M059J (cell line): ENCODE measurements around the gene KRT72. TPM values are rescaled to one million over a fixed set of nuclear protein-coding genes. Genes with fewer than 3 reads are reported as not detected.
A peak's percentile ranks its signal among the peaks of the same experiment; 100 is the strongest.

ENCODE experiments used
- DNase-seq: peaks from one replicate; pipeline ENCODE4 v3.0.0-alpha.2; 2012; ENCODE audit warnings: low read depth
- total RNA-seq: library from RNA; depleted of rRNA; stranded (reverse); fragments of >200 nt; shearing (Covaris generic); gene quantifications from 2 replicates; pipeline ENCODE4 v1.2.3, GENCODE V29; 2014; rRNA removed

The KRT72 gene
- total RNA-seq, 1 experiment from 2014 or later = not detected

DNA sequence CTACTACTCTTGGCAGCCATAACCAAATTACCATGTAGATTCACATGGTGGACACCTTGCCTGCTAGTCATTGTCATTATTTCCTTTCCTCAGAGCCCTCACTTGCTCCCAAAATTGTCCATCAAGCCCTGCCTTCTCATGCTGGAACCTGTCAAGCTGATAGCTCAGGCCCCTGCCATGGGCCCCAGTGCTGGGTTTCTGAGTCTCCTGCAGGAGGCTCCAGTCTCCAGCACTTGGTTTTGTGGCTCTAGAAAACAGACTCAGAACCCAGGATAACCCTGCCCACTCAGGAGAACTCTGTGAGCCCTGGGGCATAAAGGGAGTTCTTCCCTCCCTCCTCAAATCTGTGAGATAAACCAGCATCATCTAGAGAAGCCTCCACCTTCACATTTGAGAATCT is 59.1 kb downstream of the KRT72 start:
- DNase-seq = no peak

DNA sequence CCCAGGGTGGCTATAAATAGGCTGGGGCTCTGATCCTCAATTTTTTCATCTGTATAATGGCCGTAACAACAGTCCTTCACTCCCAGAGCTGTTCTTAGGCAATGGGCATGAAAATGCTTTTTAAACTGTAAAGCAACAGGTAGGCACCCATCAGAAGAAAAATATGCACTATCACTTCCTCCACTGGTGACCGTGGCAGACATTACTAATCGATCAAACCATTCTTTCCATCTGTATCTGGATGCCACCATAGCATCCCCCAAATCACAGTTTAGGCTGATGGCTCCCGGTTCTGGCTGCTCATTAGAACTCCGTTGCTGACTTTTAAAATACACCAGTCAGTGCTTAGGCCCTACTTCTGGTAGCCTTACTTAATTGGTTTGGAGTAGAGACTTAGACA is 59.6 kb downstream of the KRT72 start:
- no peak for DNase-seq

DNA sequence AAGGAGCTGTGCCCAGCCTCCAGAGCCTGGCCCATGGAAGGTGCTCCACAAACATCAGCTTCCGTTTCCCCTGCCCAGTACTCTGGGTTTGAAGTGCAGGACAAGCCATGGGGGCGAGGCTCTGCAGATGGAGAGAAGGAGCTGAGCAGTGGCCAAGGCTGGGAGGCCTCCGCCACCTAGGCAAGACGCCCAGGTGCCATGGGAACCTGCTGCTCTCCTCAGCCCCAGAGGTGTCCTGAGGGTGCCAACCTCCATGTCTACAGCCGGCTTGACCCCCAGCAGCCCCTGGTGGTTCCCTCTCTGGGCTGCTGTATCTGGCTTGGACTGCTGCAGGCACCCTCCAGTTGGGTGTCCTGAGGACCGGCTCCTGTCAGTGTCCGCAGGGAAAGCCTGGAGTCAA is 60.7 kb downstream of the KRT72 start:
- DNase-seq = no peak

GRCh38 chr12:52539821-52540173 is 61.5 kb downstream of the KRT72 start:
- DNase-seq = no peak

GRCh38 chr12:52539083-52539820 is 62.0 kb downstream of the KRT72 start:
- peak; percentile 85 for DNase-seq

- no peak for DNase-seq
Measured at GRCh38 chr12:52537101-52537500, 64.2 kb downstream of the KRT72 start.

Other genes starting within 250 kb of the KRT72 start
- gene KRT85, start 234.0 kb downstream of the KRT72 start, total RNA-seq = not detected in 2 replicates
- not detected in 2 replicates for gene KRT84, start 215.8 kb downstream of the KRT72 start, total RNA-seq
- not detected in 2 replicates for gene KRT82, start 195.1 kb downstream of the KRT72 start, total RNA-seq
- gene KRT75, start 167.1 kb downstream of the KRT72 start, total RNA-seq = 0.02 TPM in 1 of 2 replicates, not detected in the other
- gene KRT6B, start 149.3 kb downstream of the KRT72 start, total RNA-seq = not detected in 2 replicates
- not detected in 2 replicates for gene KRT6C, start 127.7 kb downstream of the KRT72 start, total RNA-seq
- gene KRT6A, start 108.2 kb downstream of the KRT72 start, total RNA-seq = not detected in 2 replicates
- gene KRT5, start 81.1 kb downstream of the KRT72 start, total RNA-seq = not detected in 2 replicates
- gene KRT71, start 48.3 kb downstream of the KRT72 start, total RNA-seq = not detected in 2 replicates
- gene KRT74, start 27.6 kb downstream of the KRT72 start, total RNA-seq = not detected in 2 replicates
- not detected in 2 replicates for gene KRT73, start 17.1 kb upstream of the KRT72 start, total RNA-seq
- gene KRT2, start 50.7 kb upstream of the KRT72 start, total RNA-seq = not detected in 2 replicates
- not detected in 2 replicates for gene KRT1, start 78.9 kb upstream of the KRT72 start, total RNA-seq
- not detected in 2 replicates for gene KRT77, start 102.1 kb upstream of the KRT72 start, total RNA-seq
- gene KRT76, start 175.9 kb upstream of the KRT72 start, total RNA-seq = not detected in 2 replicates
- gene KRT3, start 194.7 kb upstream of the KRT72 start, total RNA-seq = not detected in 2 replicates
- gene KRT4, start 212.7 kb upstream of the KRT72 start, total RNA-seq = not detected in 2 replicates
- gene KRT79, start 232.8 kb upstream of the KRT72 start, total RNA-seq = not detected in 2 replicates
- 0.22 TPM in 1 of 2 replicates, not detected in the other for gene KRT78, start 247.5 kb upstream of the KRT72 start, total RNA-seq